GM18507 (cell line): Measurements from ENCODE around the gene DAP.

Source experiments
- DNase-seq: peaks from one replicate; pipeline ENCODE4 v3.0.0; 2011; ENCODE audit warnings: low read depth; ENCODE audit not compliant: insufficient read length; ENCODE audit errors: extremely low spot score
- FAIRE-seq: peaks from 2 replicates; lab custom pipeline; 2011; peaks lifted over from hg19 to GRCh38; lab: Jason Lieb, UNC

DAP gene

DNA sequence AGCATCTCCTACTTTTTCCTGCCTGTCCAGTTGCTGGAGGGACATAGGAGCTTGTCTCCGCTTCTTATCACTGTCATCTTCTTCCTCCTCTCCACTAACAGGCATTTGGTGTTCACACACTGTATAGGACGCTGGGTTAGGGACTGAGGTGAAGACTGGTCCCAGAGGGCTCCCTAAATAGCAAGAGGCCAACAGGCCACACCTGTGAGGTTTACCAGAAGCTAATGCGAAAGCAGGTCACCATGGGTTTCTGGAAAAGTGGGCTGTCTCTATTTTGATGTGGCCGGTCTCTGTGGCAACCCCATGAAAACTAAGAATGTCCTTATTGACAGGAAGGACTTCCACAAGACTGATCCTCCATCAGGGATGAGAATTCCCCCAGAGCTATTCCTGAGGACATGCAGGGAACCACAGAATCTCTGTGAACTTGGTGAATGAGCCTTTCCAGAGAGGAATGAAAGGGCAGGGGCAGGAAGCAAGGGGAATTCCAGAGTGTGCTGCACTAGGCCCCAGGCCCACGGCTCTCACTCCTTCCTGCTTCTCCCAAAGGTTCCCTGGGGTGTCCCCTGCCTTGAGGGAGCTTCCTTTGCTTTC is 61.7 kb downstream of the DAP start:
- FAIRE-seq = peak; percentile 47

DNA sequence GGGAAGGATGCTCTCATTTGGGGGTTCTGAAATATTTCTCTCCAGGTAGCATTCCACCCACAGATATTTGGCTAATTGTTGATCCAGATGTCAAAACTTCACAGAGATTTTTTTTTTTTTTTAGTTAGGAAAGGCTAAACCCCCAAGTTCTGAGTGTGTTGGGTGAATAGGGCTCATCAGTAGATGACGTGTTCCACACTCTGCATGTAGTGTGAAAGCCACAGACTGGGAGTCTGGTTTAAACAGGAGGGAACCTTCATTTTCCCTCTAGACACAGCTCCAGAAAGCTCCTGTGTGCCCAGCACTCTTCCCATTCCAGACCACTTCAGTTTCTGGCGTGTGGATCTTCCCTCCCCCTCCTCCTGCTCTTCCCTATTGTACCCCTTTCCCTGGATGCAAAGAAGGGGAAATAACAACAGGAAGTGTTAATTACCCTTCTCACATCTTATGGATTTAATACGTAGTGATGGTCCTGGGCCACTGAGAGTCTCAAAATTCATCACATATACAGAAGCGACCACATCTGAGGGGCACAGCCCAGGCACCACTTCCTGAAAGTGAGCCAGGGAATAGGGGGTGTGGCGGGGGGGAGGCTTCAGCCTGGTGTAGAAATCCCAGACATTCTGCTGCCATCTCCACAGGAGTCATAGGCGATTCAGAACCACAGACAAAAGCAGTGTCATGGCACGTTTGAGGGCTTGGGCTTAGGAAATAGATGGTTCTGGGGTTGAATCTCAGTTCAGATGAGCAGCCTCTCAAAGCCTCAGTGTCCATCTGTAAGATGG is 65.1 kb downstream of the DAP start:
- DNase-seq = no peak
- FAIRE-seq = no peak

More for the DNA sequence above, 61.7 kb downstream of the DAP start:
- DNase-seq = no peak

GRCh38 chr5:10695055-10695649 is 65.9 kb downstream of the DAP start:
- FAIRE-seq (no peak), DNase-seq (peak; percentile 26)

DNA sequence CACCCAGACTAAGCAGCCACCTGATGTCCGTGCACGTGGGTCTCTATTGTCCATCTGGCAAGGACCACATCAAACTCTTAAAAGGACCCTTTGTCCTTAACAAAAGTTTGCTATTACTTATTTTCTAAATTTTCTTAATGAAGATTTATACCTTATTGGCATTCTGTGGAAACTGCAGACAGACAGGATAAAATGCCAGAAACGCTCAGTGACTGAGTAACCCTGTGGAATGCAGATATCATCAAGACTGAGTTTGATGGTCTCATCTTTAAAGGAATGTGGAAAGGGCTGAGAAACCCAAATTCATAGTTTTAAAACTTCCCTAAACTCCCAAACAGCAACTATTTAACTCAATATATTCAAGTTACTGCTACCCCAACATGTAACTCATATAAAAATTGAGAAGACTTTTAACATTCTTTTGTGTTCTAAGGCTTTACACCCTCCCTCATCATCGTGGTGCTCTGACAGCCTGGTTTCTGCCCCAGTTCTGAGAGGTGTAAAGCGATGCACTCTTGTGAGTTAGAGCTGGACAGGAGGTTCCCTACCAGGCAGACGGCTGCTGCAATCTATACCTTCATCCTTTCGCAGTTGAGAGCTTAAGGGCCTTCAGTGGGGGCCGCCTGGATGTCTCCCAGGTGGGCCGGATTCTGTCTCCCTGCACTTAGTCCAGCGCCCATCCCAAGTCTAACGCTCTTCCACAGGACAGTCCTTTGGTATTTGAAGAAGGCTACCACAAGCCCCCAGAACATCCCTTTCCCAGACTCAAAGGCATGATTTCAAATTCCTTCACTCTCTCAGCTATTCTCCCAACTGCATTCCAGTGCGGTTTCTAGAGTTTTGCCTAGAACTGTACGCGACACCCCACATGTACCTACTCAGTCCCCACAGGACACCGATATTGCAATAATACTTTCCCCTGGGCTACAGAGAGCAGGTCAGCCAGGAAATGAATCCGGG is 68.9 kb downstream of the DAP start:
- no peak for FAIRE-seq
- no peak for DNase-seq

- no peak for DNase-seq
- FAIRE-seq = no peak
Observed at GRCh38 chr5:10690460-10691440, 70.3 kb downstream of the DAP start.

GRCh38 chr5:10689391-10690081 is 71.5 kb downstream of the DAP start:
- FAIRE-seq = no peak

GRCh38 chr5:10688651-10689171 is 72.3 kb downstream of the DAP start:
- DNase-seq (no peak), FAIRE-seq (no peak)

More at GRCh38 chr5:10689391-10690081, 71.5 kb downstream of the DAP start:
- DNase-seq = no peak

DNA sequence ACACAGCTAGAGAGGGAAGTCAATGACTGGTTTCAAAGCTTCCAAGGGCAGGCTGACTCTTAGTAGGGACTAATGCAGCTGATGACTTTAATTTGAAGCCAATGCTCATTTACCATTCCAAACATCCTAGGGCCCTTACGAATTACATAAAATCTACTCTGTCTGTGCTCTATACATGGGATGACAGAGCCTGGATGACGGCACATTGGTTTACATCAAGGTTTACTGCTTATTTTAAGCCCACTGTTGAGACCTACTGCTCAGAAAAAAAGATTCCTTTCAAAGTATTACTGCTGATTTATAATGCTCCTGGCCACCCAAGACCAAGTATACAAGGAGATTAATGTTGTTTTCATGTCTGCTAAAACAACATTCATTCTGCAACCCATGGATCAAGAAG is 74.1 kb downstream of the DAP start:
- no peak for DNase-seq
- FAIRE-seq = no peak

- DNase-seq = no peak
- FAIRE-seq = peak; percentile 63
Observed at GRCh38 chr5:10685115-10685521, 75.9 kb downstream of the DAP start.

DNA sequence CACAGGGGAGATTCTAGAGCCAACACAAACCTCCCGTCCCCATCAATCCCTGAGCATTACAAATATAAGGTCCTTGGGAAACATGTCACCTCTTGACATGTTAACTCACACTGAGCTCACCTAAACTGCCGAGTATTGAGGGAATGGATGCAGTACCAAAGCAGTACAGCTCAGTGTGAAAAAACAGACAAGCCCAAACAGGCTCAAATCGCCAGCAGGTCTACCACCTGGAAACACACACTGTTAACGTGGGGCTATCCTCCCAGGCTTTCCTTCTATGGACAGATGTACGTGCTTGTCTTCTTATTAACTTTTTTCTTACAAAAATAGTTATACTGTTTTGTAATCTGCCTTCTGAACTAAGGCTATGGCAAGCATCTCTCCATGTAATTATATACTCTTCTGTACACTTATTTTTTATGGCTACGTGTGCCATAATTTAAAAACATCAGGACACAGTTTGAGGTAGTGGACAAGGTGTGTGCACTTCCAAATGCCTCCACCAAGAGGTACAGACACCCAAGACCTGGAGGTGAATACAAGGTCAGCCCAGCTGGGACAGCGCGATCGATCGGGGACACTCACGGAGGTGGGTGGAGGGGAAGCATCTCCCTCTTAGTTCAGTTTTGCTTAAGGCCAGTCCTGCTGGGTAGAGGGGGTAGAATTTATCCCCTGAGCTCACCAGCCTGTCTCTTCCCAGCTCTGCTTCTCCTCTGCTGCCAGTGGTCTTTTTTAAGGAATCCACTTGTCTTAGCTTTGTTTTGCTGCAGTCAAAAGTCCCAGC is 76.5 kb downstream of the DAP start:
- no peak for DNase-seq
- no peak for FAIRE-seq

DNA sequence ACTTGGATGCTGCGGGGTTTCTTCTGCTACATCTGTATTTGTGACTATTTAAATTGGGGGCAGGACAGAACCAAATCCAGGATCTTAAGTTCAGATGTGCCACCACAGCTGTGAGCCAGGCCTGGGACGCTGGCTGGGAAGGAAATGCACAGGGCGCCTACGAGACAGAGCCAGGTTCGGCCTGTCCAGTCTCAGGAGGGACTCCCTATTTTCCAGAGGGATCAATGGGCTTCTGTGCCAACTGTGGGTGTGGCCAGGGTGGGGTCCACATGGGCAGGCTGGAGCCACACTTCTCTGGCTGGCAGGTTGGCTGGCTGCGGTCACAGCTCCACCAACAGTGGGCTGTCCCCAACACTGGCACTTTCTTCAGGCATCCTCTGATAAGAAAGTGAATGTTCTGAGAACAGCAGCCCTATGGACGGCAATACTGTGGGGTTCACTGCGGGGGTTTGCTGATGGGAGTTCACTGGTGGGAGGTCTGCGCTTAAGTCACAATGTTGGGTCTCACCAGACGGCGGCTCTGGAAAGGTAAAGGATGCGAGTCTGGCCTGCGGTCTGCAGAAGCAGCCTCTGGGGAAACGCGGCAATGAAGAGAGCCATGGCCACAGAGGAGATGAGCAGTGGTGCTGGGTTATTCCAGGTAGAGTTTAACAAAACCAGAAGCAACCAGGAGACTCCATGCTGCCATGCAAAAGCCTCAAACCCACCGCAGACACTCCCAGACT is 78.1 kb downstream of the DAP start:
- FAIRE-seq (no peak), DNase-seq (no peak)

DNA sequence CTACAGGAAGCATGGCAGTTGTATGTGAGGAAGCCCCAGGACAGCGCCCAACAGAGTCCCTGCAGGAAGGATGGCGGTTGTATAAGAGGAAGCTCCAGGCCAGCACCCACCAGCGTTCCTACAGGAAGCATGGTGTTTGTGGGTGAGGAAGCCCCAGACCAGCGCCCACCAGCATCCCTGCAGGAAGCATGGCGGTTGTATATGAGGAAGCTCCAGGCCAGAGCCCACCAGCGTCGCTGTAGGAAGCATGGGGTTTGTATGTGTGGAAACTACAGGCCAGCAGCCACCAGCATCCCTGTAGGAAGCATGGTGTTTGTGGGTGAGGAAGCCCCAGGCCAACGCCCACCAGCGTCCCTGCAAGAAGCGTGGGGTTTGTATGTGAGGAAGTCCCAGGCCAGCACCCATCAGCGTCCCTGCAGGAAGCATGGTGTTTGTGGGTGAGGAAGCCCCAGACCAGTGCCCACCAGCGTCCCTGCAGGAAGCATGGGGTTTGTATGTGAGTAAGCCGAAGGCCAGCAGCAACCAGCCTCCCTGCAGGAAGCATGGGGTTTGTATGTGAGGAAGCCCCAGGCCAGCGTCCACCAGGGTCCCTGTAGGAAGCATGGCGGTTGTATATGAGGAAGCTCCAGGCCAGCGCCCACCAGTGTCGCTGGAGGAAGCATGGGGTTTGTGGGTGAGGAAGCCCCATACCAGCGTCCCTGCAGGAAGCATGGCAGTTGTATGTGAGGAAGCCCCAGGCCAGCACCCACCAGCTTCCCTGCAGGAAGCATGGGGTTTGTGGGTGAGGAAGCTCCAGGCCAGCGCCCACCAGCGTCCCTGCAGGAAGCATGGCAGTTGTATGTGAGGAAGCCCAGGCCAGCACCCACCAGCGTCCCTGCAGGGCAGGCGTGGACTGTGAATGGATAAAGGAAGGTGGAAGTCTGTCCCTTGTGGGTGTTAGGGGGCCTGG is 79.0 kb downstream of the DAP start:
- FAIRE-seq (no peak), DNase-seq (no peak)

GRCh38 chr5:10680876-10681481 is 80.1 kb downstream of the DAP start:
- DNase-seq = no peak
- FAIRE-seq = no peak

- DNase-seq (no peak), FAIRE-seq (no peak)
Observed at GRCh38 chr5:10679336-10679988, 81.6 kb downstream of the DAP start.

DNA sequence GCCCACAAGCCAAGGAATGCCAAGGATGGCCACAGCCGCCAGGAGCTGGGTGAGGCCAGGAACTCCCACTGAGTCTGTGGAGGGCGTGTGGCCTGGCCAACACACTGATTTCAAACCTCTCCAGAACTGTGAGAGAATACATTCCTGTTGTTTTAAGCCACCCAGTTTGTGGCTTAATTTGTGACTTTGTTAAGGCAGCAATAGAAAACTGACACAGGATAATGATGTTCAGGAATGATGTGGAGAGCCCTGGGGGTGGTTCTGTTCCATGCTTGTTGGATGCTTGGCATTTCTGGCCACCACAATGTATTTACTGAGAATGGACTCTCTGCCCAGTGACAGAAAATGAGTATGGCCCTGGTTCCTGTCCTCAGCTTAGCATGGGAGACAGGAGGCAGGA is 82.8 kb downstream of the DAP start:
- DNase-seq (no peak), FAIRE-seq (no peak)
